Small intestine (tissue), 7 donors: ENCODE data around the gene CHD1L. TPM values are rescaled to one million over a fixed set of nuclear protein-coding genes. Genes with fewer than 3 reads are reported as not detected.

Experiments
- DNase-seq, 2 donors: peaks; one replicate each; pipeline versions ENCODE4 v3.0.0 to v3.0.0-alpha.2; 2013
- FAIRE-seq: peaks from 2 replicates; lab custom pipeline; 2012; peaks lifted over from hg19 to GRCh38; lab: Jason Lieb, UNC
- H3K27ac ChIP-seq, 3 donors: one replicate each; pipeline ENCODE4 v1.5.1; 2013; ENCODE audit warnings: low read length in 2 of 3, mild to moderate bottlenecking in 2 of 3, control low read depth in 1 of 3, inconsistent platforms in 1 of 3, low read depth in 1 of 3, moderate library complexity in 1 of 3
- H3K27me3 ChIP-seq, 3 donors: one replicate each; pipeline ENCODE4 v1.6.1; 2013; ENCODE audit warnings: low read length in 3 of 3, inconsistent platforms in 1 of 3; ENCODE audit not compliant: control insufficient read depth in 3 of 3, insufficient read depth in 3 of 3
- H3K36me3 ChIP-seq, 3 donors: one replicate each; pipeline ENCODE4 v1.6.1; 2013; ENCODE audit warnings: low read length in 3 of 3, inconsistent platforms in 1 of 3, low read depth in 1 of 3, mild to moderate bottlenecking in 1 of 3, moderate library complexity in 1 of 3; ENCODE audit not compliant: control insufficient read depth in 3 of 3, insufficient read depth in 2 of 3
- H3K4me1 ChIP-seq, 3 donors: one replicate each; pipeline ENCODE4 v1.6.1; 2013; ENCODE audit warnings: low read length in 2 of 3, inconsistent platforms in 1 of 3, low read depth in 1 of 3, mild to moderate bottlenecking in 1 of 3, moderate library complexity in 1 of 3; ENCODE audit not compliant: control insufficient read depth in 3 of 3, insufficient read depth in 2 of 3
- H3K4me3 ChIP-seq, 3 donors: one replicate each; pipeline ENCODE4 v1.5.1; 2013; ENCODE audit warnings: low read length in 3 of 3, control low read depth in 1 of 3, inconsistent platforms in 1 of 3, low read depth in 1 of 3, mild to moderate bottlenecking in 1 of 3, moderate library complexity in 1 of 3
- H3K9me3 ChIP-seq, 2 donors: one replicate each; pipeline ENCODE4 v1.6.1; 2013; ENCODE audit warnings: low read depth in 1 of 2, low read length in 1 of 2; ENCODE audit not compliant: control insufficient read depth in 2 of 2, insufficient read depth in 1 of 2
- WGBS, 3 donors: extraction: QIAGEN DNeasy Blood & Tissue Kit; methylation state at CpG; one replicate each; pipeline ENCODE4 v1.1.7; 2013; 5-methylcytosine and 5-hydroxymethylcytosine counted together
- polyA plus RNA-seq, 4 donors: library from polyadenylated mRNA; stranded (reverse) in 3 of 4; unstranded in 1 of 4; fragments of 200-250 nt in 3 of 4; fragments of 120-200 nt in 1 of 4; gene quantifications; one replicate each; pipeline versions ENCODE4 v1.2.1 to v1.2.3, GENCODE V29; 2013
- donor health status: healthy with polysubstance abuse.
- donor health status: control.
- donor health status: control.
- donor health status: Bipolar disorder and iron deficiency.
- donor health status: healthy.

Gene CHD1L
- polyA plus RNA-seq, 4 donors, result 20.6 to 71.3 (median 33.2) TPM

- no peak for DNase-seq
- Histone ChIP-seq H3K27ac (no peak overlapping the region), H3K9me3 (no peaks in the 10 kb centered on the region), H3K4me3 (no peak overlapping the region), H3K4me1 (no peaks in the 10 kb centered on the region), H3K27me3 (peaks cover 0 to 6% (median 5%) of the 10 kb centered on the region in 3 donors), H3K36me3 (no peaks in the 10 kb centered on the region)
- no peak for FAIRE-seq
- WGBS, 3 donors, result 33 to 37% (median 35%) methylated on average over 4 of the region's 4 CpGs
Observed at GRCh38 chr1:147337040-147337630, 94.7 kb downstream of the CHD1L start.

- Histone ChIP-seq H3K36me3 (no peaks in the 10 kb centered on the region), H3K4me1 (no peaks in the 10 kb centered on the region), H3K4me3 (no peak overlapping the region), H3K27me3 (peaks cover 0 to 6% (median 5%) of the 10 kb centered on the region in 3 donors), H3K27ac (no peak overlapping the region), H3K9me3 (no peaks in the 10 kb centered on the region)
- DNase-seq (no peak), FAIRE-seq (no peak)
- WGBS, 3 donors, result 41 to 76% (median 74%) methylated on average over 2 of the region's 2 CpGs
Observed at GRCh38 chr1:147338571-147338970, 96.1 kb downstream of the CHD1L start.

- Histone ChIP-seq H3K36me3 (no peaks in the 10 kb centered on the region), H3K27ac (no peak overlapping the region), H3K4me3 (no peak overlapping the region), H3K4me1 (no peaks in the 10 kb centered on the region), H3K27me3 (peaks cover 0 to 6% (median 2%) of the 10 kb centered on the region in 3 donors), H3K9me3 (no peaks in the 10 kb centered on the region)
- WGBS, 3 donors, result 84 to 92% (median 85%) methylated on average over 1 of the region's 1 CpG
- no peak for DNase-seq
- no peak for FAIRE-seq
Observed at GRCh38 chr1:147341246-147341645, 98.8 kb downstream of the CHD1L start.

Other genes starting within 250 kb of the CHD1L start
- 10 to 100 TPM in 3 of 4 donors, 1 to 10 TPM in 1; 8.1 to 44.1 (median 24.9) TPM for gene PRKAB2, start 70.2 kb upstream of the CHD1L start, polyA plus RNA-seq
- 100 to 1,000 TPM in 1 of 4 donors, 10 to 100 TPM in 3; 15.3 to 115 (median 54.2) TPM for gene FMO5, start 17.3 kb upstream of the CHD1L start, polyA plus RNA-seq